ENCODE measurements around the gene CPE. TPM values are rescaled to one million over a fixed set of nuclear protein-coding genes. Genes with fewer than 3 reads are reported as not detected.

The CPE gene
- total RNA-seq, 1 donor: 6.9 TPM

GRCh38 chr4:165439981-165440380 lies 61.2 kb downstream of the CPE start:
- Histone ChIP-seq H3K79me2 (ENCODE audit: insufficient read depth, low read length) (no peaks in the 10 kb centered on the region), H3K9me3 (ENCODE audit: low read depth, low read length) (no peaks in the 10 kb centered on the region), H3K27me3 (ENCODE audit: insufficient read depth, low read length) (peaks cover 8% of the 10 kb centered on the region), H3K4me1 (ENCODE audit: insufficient read depth, low read length) (peaks cover 10% of the 10 kb centered on the region), H3K27ac (ENCODE audit: low read depth, low read length) (no peak overlapping the region), H2AFZ (ENCODE audit: low read length) (no peak overlapping the region), H3K36me3 (ENCODE audit: insufficient read depth, low read length) (no peaks in the 10 kb centered on the region), H3K4me3 (ENCODE audit: insufficient read depth, low read length) (no peak overlapping the region), H4K20me1 (ENCODE audit: insufficient read depth, low read length) (no peaks in the 10 kb centered on the region), H3K4me2 (ENCODE audit: insufficient read depth, low read length) (no peak overlapping the region)
- no peak for TF ChIP-seq CTCF (IDR thresholded peaks at IDR 0.05; ENCODE audit: extremely low read depth, low read depth, low read length)
- DNase-seq (ENCODE audit: insufficient read length, low spot score, missing footprints): no peak

- no peak for TF ChIP-seq CTCF (IDR thresholded peaks at IDR 0.05; ENCODE audit: extremely low read depth, low read depth, low read length)
- Histone ChIP-seq H3K79me2 (ENCODE audit: insufficient read depth, low read length) (no peaks in the 10 kb centered on the region), H3K4me3 (ENCODE audit: insufficient read depth, low read length) (no peak overlapping the region), H4K20me1 (ENCODE audit: insufficient read depth, low read length) (no peaks in the 10 kb centered on the region), H3K4me2 (ENCODE audit: insufficient read depth, low read length) (peak overlapping the region; percentile 17), H2AFZ (ENCODE audit: low read length) (no peak overlapping the region), H3K27me3 (ENCODE audit: insufficient read depth, low read length) (peaks cover 8% of the 10 kb centered on the region), H3K4me1 (ENCODE audit: insufficient read depth, low read length) (peaks cover 10% of the 10 kb centered on the region), H3K9me3 (ENCODE audit: low read depth, low read length) (no peaks in the 10 kb centered on the region), H3K27ac (ENCODE audit: low read depth, low read length) (no peak overlapping the region), H3K36me3 (ENCODE audit: insufficient read depth, low read length) (no peaks in the 10 kb centered on the region)
- no peak for DNase-seq (ENCODE audit: insufficient read length, low spot score, missing footprints)
Observed at GRCh38 chr4:165440415-165441158, 61.8 kb downstream of the CPE start.

GRCh38 chr4:165443276-165443675 lies 64.5 kb downstream of the CPE start:
- H2AFZ ChIP-seq (ENCODE audit: low read length): no peak overlapping the region
- no peak for DNase-seq (ENCODE audit: insufficient read length, low spot score, missing footprints)
- H3K4me2 ChIP-seq (ENCODE audit: insufficient read depth, low read length): no peak overlapping the region
- no peak overlapping the region for H3K4me3 ChIP-seq (ENCODE audit: insufficient read depth, low read length)
- no peaks in the 10 kb centered on the region for H3K36me3 ChIP-seq (ENCODE audit: insufficient read depth, low read length)
- no peaks in the 10 kb centered on the region for H4K20me1 ChIP-seq (ENCODE audit: insufficient read depth, low read length)
- peaks cover 10% of the 10 kb centered on the region for H3K4me1 ChIP-seq (ENCODE audit: insufficient read depth, low read length)
- H3K27ac ChIP-seq (ENCODE audit: low read depth, low read length): no peak overlapping the region
- H3K79me2 ChIP-seq (ENCODE audit: insufficient read depth, low read length): no peaks in the 10 kb centered on the region
- peaks cover 4% of the 10 kb centered on the region for H3K27me3 ChIP-seq (ENCODE audit: insufficient read depth, low read length)
- no peaks in the 10 kb centered on the region for H3K9me3 ChIP-seq (ENCODE audit: low read depth, low read length)
- no peak for TF ChIP-seq CTCF (IDR thresholded peaks at IDR 0.05; ENCODE audit: extremely low read depth, low read depth, low read length)

GRCh38 chr4:165448700-165449099 lies 69.9 kb downstream of the CPE start:
- Histone ChIP-seq H3K4me3 (ENCODE audit: insufficient read depth, low read length) (no peak overlapping the region), H3K4me2 (ENCODE audit: insufficient read depth, low read length) (no peak overlapping the region), H3K79me2 (ENCODE audit: insufficient read depth, low read length) (no peaks in the 10 kb centered on the region), H3K9me3 (ENCODE audit: low read depth, low read length) (no peaks in the 10 kb centered on the region), H3K36me3 (ENCODE audit: insufficient read depth, low read length) (no peaks in the 10 kb centered on the region), H4K20me1 (ENCODE audit: insufficient read depth, low read length) (no peaks in the 10 kb centered on the region), H2AFZ (ENCODE audit: low read length) (no peak overlapping the region), H3K27me3 (ENCODE audit: insufficient read depth, low read length) (no peaks in the 10 kb centered on the region), H3K27ac (ENCODE audit: low read depth, low read length) (no peak overlapping the region), H3K4me1 (ENCODE audit: insufficient read depth, low read length) (no peaks in the 10 kb centered on the region)
- no peak for TF ChIP-seq CTCF (IDR thresholded peaks at IDR 0.05; ENCODE audit: extremely low read depth, low read depth, low read length)
- no peak for DNase-seq (ENCODE audit: insufficient read length, low spot score, missing footprints)

Measured in osteoblast (primary cell).